Measurements from ENCODE around the gene ACTC1. TPM values are rescaled to one million over a fixed set of nuclear protein-coding genes. Genes with fewer than 3 reads are reported as not detected.

Gene ACTC1
- total RNA-seq, 1 experiment from 2014 or later, result not detected

- no peak for DNase-seq (ENCODE audit: low read depth)
Measured at GRCh38 chr15:34759992-34760391, 35.4 kb downstream of the ACTC1 start.

- no peak for DNase-seq (ENCODE audit: low read depth)
Measured at GRCh38 chr15:34759347-34759746, 36.0 kb downstream of the ACTC1 start.

DNA sequence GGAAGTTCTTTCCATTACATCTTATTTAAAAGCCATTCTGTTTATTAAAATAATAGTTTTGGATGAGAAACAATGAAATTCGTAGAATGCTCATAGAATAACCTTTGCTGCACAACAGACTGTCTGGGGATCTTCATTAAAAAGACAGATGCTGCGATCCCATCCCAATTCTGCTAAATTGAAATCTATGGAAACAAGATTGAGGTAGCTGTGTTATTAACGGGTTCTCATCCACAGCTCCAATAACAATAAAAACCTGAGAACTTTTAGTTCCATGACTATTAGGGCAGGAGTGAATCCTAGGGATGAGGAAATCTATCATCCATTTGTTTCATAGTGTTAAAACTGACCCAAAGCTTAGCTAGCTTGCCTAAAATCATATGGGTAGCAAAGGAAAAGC is 38.1 kb downstream of the ACTC1 start:
- no peak for DNase-seq (ENCODE audit: low read depth)

DNA sequence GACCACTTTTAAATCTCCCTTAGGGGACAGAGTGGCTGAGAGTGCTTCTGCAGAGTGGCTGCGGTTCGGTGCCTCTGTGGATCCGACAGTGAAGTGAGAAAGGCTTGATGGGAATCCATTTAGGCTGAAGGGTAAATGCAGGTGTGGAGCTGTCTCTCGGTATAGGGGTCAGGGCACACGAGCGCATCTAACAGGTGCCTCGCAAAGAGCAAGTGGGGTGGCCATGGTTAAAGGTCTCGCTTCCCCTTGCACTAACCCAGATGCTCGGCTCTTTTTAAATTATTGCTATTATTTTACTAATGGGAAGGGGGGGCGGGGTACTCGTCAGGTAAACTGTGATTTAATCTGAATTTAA is 40.0 kb downstream of the ACTC1 start:
- DNase-seq (ENCODE audit: low read depth), result no peak

DNA sequence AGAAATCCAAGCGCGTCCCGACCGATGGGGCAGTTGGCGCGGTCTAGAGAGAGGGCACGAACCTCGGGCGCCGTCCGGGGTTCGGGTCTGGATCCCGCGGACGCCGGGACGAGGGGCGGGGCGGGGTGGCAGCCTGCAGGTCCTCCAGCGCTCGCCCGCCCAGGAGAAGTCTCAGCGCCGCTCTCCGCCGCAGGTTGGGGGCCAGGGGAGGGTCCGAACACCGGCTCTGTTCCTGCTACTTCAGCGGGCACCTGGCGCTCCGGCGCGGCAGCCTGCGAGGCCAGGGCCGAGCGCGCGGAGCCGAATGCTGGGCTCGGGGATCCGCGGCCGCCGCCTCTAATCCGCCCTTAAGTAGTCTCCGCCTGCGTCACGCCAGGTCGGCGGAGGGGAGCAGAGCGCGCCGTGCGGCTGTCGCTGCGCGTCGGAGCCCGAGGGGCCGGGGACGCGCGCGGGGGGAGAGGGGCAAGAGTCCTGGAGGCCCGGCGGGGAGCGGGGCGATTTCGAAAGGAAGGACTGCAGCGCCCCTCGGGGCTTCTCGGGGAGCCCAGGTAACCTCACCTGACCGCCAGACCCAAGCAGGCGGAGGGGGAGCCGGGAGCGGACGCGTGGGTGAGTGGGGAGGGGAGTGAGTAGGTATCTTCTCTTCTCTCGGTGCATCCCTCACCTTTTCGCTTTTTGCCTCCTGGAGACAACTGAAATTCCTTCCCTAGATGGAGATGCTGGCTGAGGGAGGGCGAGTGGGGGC is 40.5 kb downstream of the ACTC1 start, which contains the start of gene GJD2:
Gene GJD2, minus strand, starts transcription at position 325 of the 745 bp plus-strand sequence. CDS start 510 bp downstream, outside the sequence.
- no peak for DNase-seq (ENCODE audit: low read depth)

DNA sequence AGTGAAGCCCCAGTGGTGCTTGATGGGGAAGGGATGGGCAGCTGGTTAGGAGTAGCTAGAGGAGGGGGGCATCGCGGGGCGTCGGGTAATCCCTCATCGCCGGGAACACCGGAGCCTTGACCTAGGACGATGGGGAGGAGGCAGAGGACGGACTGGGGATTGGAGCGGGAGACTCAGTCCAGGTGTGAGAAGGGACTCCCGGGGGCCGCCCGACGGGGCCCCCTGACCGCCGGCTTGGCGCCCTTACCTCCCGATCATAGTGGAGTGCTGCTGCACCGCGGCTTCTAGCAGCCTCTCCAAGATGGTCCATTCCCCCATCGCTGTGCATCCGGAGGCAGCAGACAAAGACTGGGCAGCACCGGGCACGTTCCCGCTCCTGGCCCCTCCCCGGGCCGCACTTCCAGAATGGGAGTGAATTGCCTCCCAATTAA is 41.2 kb downstream of the ACTC1 start:
- no peak for DNase-seq (ENCODE audit: low read depth)

GRCh38 chr15:34753236-34753894 is 42.0 kb downstream of the ACTC1 start:
- DNase-seq (ENCODE audit: low read depth), result peak; percentile 67

GRCh38 chr15:34749691-34750090 is 45.7 kb downstream of the ACTC1 start:
- no peak for DNase-seq (ENCODE audit: low read depth)

Other genes with a start within 250 kb of the ACTC1 start
- 8.5 and 9.6 TPM in 2 replicates for gene GOLGA8B, start 211.9 kb downstream of the ACTC1 start, total RNA-seq (2014; rRNA removed; shearing (Covaris generic))
- not detected in 2 replicates for gene GJD2, start 40.6 kb downstream of the ACTC1 start, total RNA-seq (2014; rRNA removed; shearing (Covaris generic))
- 19.9 and 21.6 TPM in 2 replicates for gene AQR, start 174.2 kb upstream of the ACTC1 start, total RNA-seq (2014; rRNA removed; shearing (Covaris generic))
- gene ZNF770, start 192.7 kb upstream of the ACTC1 start, total RNA-seq (2014; rRNA removed; shearing (Covaris generic)), result 13.9 and 22.9 TPM in 2 replicates